GM12891 (cell line): Measurements from ENCODE around the gene ANKDD1B.

Experiments
- DNase-seq: peaks from one replicate; pipeline ENCODE4 v3.0.0; 2011; ENCODE audit warnings: low spot score; ENCODE audit not compliant: insufficient read length
- FAIRE-seq: peaks from 2 replicates; lab custom pipeline; 2011; peaks lifted over from hg19 to GRCh38; lab: Jason Lieb, UNC
- PAX5 ChIP-seq: IDR thresholded peaks from 2 replicates; pipeline ENCODE4 v1.6.1; 2011; ENCODE audit warnings: low read length, moderate library complexity, mild to moderate bottlenecking; ENCODE audit not compliant: insufficient read depth, severe bottlenecking
- POLR2A ChIP-seq: IDR thresholded peaks from 2 replicates; pipeline ENCODE4 v1.6.1; 2011; ENCODE audit warnings: low read depth, low read length, control low read depth
- POLR2AphosphoS5 ChIP-seq: IDR thresholded peaks from 2 replicates; pipeline ENCODE4 v1.6.1; 2011; ENCODE audit warnings: low read depth, low read length, control low read depth
- POU2F2 ChIP-seq: IDR thresholded peaks from 2 replicates; pipeline ENCODE4 v1.6.1; 2011; ENCODE audit warnings: low read depth, mild to moderate bottlenecking, control low read depth, low read length, moderate library complexity
- SPI1 ChIP-seq: IDR thresholded peaks from 2 replicates; pipeline ENCODE4 v1.6.1; 2011; ENCODE audit warnings: low read depth, low read length, control low read depth
- TAF1 ChIP-seq: IDR thresholded peaks from 2 replicates; pipeline ENCODE4 v1.6.1; 2011; ENCODE audit warnings: low read depth, low read length, control low read depth

The ANKDD1B gene

DNA sequence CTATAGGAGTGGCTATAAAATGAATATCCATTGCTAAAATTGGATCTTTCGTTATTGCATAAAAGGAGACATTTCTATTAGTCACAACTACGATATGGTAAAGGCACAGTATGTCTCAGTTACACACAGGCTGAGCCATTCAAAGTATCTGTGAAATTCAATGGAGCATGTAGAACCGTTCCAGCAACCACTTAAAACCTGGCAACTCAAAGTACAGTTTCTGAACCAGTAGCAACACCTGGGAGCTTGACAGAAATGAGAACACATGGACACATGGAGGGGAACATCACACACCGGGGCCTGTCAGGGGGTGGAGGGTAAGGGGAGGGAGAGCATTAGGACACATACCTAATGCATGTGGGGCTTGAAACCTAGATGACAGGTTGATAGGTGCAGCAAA lies 90.6 kb downstream of the ANKDD1B start:
- TF ChIP-seq PAX5: no peak
- TF ChIP-seq POLR2AphosphoS5: no peak
- no peak for TF ChIP-seq SPI1
- no peak for TF ChIP-seq POLR2A
- no peak for TF ChIP-seq TAF1
- no peak for TF ChIP-seq POU2F2
- FAIRE-seq: no peak
- DNase-seq: no peak

DNA sequence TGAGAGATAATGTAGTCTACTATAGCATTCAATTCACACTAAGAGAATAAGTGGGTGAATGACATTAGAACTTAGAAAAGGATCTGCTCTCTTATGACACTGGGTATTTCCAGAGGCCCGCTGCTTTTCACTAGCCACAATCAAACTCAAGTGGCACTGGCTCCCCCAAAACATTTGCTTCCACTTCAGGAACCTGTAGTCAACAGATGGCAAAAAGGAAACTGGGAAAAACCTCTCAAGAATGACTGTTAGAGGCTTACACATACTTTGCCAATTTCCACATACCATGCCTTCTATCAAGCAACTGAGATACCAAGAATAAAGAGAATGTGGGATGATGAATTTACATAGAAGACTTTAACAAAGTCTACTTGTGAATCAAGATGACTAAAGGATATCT lies 94.8 kb downstream of the ANKDD1B start:
- TF ChIP-seq POU2F2: no peak
- TF ChIP-seq TAF1: no peak
- no peak for TF ChIP-seq PAX5
- TF ChIP-seq SPI1: no peak
- no peak for TF ChIP-seq POLR2AphosphoS5
- TF ChIP-seq POLR2A: no peak
- DNase-seq (no peak), FAIRE-seq (no peak)

DNA sequence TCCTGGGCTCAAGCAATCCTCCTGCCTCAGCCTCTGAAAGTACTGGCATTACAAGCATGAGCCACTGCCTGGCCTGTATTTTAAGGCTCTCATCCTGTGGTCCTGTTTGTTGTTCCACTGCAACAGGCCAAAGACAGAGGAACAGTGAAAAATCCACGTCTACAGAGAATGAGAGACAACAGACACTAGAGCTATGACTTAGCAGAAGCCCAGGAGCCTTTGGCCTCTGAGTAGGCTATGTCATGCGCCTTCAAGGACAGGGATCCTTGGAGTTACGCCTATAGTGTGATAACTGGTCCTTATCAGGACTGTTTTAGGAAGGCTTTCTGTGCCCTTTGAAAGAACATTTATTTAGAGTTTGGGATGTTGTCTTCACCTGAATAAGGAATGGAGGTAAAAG lies 95.5 kb downstream of the ANKDD1B start:
- FAIRE-seq (no peak), DNase-seq (no peak)

DNA sequence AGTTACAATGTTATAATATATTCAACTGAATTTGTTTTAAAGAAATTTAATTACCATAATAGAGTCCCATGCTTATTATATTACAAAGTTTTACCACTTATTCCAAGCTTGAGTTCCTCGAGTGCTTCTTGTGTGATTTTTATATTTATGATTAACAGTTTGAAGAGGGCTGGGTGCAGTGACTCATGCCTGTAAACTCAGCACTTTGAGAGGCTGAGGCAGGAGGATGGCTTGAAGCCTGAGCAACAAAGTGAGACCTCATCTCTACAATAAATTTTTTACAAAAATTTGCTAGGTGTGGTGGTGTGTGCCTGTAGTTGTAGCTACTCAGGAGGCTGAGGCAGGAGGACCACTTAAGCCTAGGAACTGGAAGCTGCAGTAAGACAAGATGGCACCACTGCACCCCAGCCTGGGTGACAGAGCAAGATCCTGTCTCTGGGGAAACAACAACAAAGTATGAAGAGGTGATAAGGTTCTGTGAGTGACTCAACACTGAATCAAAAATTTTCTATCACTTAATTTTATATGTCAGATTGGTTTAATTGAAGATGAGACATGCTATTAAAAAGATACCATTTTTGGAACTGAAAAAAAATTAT lies 96.8 kb downstream of the ANKDD1B start:
- FAIRE-seq (no peak), DNase-seq (no peak)
- TF ChIP-seq POU2F2 (no peak), POLR2A (no peak), PAX5 (no peak), TAF1 (no peak), POLR2AphosphoS5 (no peak), SPI1 (no peak)

More for the DNA sequence above, 95.5 kb downstream of the ANKDD1B start:
- TF ChIP-seq SPI1 (no peak), POLR2AphosphoS5 (no peak), PAX5 (no peak), TAF1 (no peak), POU2F2 (no peak), POLR2A (no peak)

DNA sequence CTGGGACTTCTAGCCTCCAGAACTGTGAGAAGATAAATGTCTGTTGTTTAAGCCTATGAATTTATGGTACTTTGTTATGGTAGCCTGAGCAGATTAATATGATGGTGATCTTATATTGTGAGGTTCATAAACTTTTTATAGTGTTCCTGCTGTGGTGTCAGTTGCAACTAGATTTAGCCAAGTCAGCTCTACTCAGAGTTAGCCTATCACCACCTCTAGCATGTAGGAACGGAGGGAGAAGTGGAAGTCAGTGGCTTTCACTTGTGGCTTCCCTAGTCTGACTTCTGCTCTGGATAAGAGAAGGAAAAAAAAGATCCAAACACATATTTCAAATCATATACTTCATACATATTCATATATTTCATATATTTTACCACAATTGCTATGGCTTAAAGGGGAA lies 99.4 kb downstream of the ANKDD1B start:
- FAIRE-seq (no peak), DNase-seq (no peak)
- TF ChIP-seq TAF1: no peak
- no peak for TF ChIP-seq SPI1
- no peak for TF ChIP-seq POLR2A
- no peak for TF ChIP-seq POLR2AphosphoS5
- TF ChIP-seq PAX5: no peak
- TF ChIP-seq POU2F2: no peak

DNA sequence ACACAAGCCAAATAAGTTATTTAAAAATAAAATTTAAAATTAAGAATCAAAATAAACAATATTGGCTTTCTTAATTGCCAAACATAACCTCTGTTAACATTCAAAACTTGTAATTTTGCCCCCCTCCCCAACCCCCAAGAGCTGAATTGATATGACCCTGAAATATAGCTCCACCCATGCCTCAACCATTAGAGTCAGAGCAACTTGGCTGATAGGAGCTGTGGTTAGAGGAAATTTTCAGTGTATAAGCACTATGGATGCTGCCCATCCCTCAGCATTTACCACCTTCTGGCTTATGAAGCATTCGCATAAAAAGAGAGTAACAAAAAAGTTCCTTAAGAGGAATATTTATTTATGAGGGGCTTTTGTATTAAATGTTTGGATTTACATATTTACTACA lies 99.9 kb downstream of the ANKDD1B start:
- FAIRE-seq (peak; percentile 20), DNase-seq (no peak)
- TF ChIP-seq POU2F2: no peak

DNA sequence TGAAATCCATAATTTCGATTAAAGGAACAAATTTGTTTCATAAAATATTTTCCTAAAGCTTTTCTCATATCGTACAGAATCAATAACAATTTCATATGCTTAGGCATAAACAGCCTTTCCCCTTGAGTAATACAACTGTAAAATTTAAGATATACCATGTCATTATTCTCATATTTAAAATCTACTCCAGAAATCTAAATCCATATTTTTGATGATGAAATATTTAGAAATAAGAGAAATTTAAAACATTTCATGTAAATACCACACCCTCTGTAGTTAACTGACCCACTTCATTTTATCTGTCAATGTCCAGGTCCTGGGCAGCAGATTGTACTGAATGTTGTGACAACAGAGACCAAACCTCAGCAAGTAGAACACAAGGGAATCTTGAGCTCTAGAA lies 100.8 kb downstream of the ANKDD1B start:
- FAIRE-seq (no peak), DNase-seq (no peak)
- TF ChIP-seq PAX5: no peak
- no peak for TF ChIP-seq POLR2A
- no peak for TF ChIP-seq TAF1
- no peak for TF ChIP-seq POU2F2
- TF ChIP-seq POLR2AphosphoS5: no peak
- no peak for TF ChIP-seq SPI1

DNA sequence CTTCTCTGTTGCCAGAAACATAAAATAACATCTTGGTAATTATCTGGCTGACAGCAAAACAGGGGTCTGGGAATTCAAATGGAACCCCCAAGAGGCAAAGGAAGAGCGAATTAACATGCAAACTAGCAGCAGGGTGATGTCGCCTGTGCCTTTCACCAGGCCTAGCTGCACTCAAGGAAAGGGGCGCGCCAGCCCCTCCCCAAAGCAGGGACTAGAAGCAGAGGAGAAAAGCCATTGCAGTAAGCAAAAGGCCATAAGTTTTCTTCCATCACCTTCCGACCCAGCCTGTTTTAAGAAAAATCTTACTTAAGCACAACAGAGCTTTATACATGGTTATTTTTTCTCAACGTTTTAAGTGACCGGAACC lies 105.4 kb downstream of the ANKDD1B start:
- FAIRE-seq (peak; percentile 54), DNase-seq (peak; percentile 6)
- TF ChIP-seq POU2F2 (no peak), TAF1 (no peak), POLR2A (no peak), PAX5 (no peak), SPI1 (no peak), POLR2AphosphoS5 (no peak)

DNA sequence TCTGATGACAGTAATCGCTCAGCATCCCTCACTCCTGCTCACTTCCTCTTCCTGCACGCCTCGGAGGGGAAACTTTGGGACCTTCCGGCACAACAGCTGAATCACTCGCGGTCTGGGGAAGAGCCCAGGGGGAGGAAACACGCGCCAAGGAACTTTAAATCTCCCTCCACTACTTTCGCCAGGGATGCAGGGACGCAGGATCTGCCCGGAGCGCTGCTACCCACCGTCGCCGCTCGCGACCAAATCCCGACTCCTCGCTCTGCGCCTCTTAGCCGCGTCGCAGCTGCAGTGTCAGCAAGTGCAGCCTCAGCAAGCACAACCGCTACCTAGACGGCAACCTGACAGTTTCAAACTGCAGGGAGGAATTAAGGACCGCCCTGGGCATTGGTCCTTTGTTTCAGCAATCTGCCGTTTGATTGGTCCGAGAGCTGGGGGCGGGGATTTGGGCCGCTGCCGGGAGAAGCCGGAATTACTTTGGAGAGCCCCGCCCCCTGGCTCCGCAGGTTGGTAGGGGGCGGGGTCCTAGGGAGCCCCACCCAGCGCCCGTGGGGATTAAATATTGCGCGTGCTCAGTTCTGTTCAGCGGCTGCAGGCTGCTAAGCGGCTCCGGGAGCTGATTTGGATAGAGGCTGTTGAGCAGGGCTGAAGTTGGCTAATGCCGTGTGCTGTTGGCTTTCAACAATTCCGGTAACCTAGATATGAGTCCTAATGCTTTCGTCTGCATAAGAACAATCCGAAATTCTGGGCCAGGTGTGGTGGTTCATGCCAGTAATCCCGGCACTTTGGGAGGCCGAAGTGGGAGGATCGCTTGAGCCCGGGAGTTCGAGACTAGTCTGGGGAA lies 106.0 kb downstream of the ANKDD1B start, which contains the start of gene POC5:
POC5 (minus strand) TSS at position 356 of the 841 bp plus-strand sequence. CDS start 4,500 bp downstream, outside the sequence.
- peak; percentile 89 for FAIRE-seq
- TF ChIP-seq POLR2AphosphoS5 (peak; percentile 97), PAX5 (no peak), POU2F2 (0 out of 2 replicates have a peak, but pooled peaks have one; percentile 16), POLR2A (peak; percentile 97), TAF1 (peak; percentile 83), SPI1 (peak; percentile 93)
- DNase-seq: peak; percentile 70
